T-helper 22 cell (primary cell): ENCODE results near the gene WDR49.

Source experiments
- DNase-seq: peaks from one replicate; pipeline ENCODE4 v3.0.0-alpha.2; 2020; ENCODE audit warnings: low read depth

Gene WDR49

GRCh38 chr3:167487556-167487955, 166.2 kb downstream of the WDR49 start:
- DNase-seq: no peak

GRCh38 chr3:167484551-167484950, 169.2 kb downstream of the WDR49 start:
- no peak for DNase-seq

- no peak for DNase-seq
These were observed 169.8 kb downstream of the WDR49 start for GRCh38 chr3:167483708-167484475.

- no peak for DNase-seq
These were observed 172.6 kb downstream of the WDR49 start for GRCh38 chr3:167481164-167481563.

GRCh38 chr3:167480748-167481147, 173.0 kb downstream of the WDR49 start:
- no peak for DNase-seq

- no peak for DNase-seq
These were observed 179.9 kb downstream of the WDR49 start, which contains the start of gene SERPINI2 for GRCh38 chr3:167473863-167474262. SERPINI2 (minus strand) TSS chr3:167474042; CDS start chr3:167471834, 2,208 bp downstream.

- DNase-seq: no peak
These were observed 184.4 kb downstream of the WDR49 start for GRCh38 chr3:167469381-167469780.

GRCh38 chr3:167467848-167468611, 185.7 kb downstream of the WDR49 start:
- no peak for DNase-seq

GRCh38 chr3:167466966-167467365, 186.8 kb downstream of the WDR49 start:
- no peak for DNase-seq

- DNase-seq: no peak
These were observed 197.5 kb downstream of the WDR49 start for GRCh38 chr3:167456157-167456799.

GRCh38 chr3:167453815-167454214, 199.9 kb downstream of the WDR49 start:
- DNase-seq: no peak

GRCh38 chr3:167451282-167451681, 202.5 kb downstream of the WDR49 start:
- DNase-seq: no peak

GRCh38 chr3:167450675-167451074, 203.1 kb downstream of the WDR49 start:
- no peak for DNase-seq

GRCh38 chr3:167450195-167450594, 203.5 kb downstream of the WDR49 start:
- DNase-seq: no peak

- no peak for DNase-seq
These were observed 208.3 kb downstream of the WDR49 start for GRCh38 chr3:167445491-167445890.

- no peak for DNase-seq
These were observed 212.5 kb downstream of the WDR49 start for GRCh38 chr3:167441256-167441655.

- no peak for DNase-seq
These were observed 216.2 kb downstream of the WDR49 start for GRCh38 chr3:167437428-167438139.
